CD4-positive, alpha-beta T cell (primary cell): ENCODE measurements around the gene SGTA. TPM values are rescaled to one million over a fixed set of nuclear protein-coding genes. Genes with fewer than 3 reads are reported as not detected.

Source experiments
- ATAC-seq: fragments of 200-7000 bp; cut with Tn5 transposase; one replicate; pipeline ENCODE4 v1.10.0; 2022; ENCODE audit warnings: mild to moderate bottlenecking; ENCODE audit not compliant: poor library complexity
- CTCF ChIA-PET: fragments of 350-600 bp; sonication (Branson Sonifier 250); formaldehyde crosslinking; loops from one replicate; lab custom pipeline; 2021; ENCODE audit warnings: antibody characterized with exemption, inconsistent platforms; lab: Charles Lee
- POLR2A ChIA-PET: fragments of 350-600 bp; sonication (Branson Sonifier 250); formaldehyde crosslinking; loops from one replicate; lab custom pipeline; 2021; ENCODE audit warnings: antibody characterized with exemption, inconsistent platforms; lab: Charles Lee
- DNase-seq, 14 experiments: peaks; one replicate each; pipeline ENCODE4 v3.0.0-alpha.2; 2013 to 2020; ENCODE audit warnings: mixed read lengths in 2 of 14
- H3K27ac ChIP-seq, 2 donors: one replicate each; pipeline versions ENCODE4 v1.5.1 to v1.7.0; 2013; ENCODE audit warnings: low read length in 2 of 2, low read depth in 1 of 2, mild to moderate bottlenecking in 1 of 2
- H3K27me3 ChIP-seq, 2 experiments: 1 replicate in 1 of 2; 2 replicates in 1 of 2; pipeline versions ENCODE4 v1.6.1 to v1.7.0; 2013; ENCODE audit warnings: low read length in 2 of 2, control low read depth in 1 of 2, mild to moderate bottlenecking in 1 of 2, moderate library complexity in 1 of 2; ENCODE audit not compliant: insufficient read depth in 2 of 2, control insufficient read depth in 1 of 2
- H3K36me3 ChIP-seq: one replicate; pipeline ENCODE4 v1.6.1; 2013; ENCODE audit warnings: low read length, control low read depth; ENCODE audit not compliant: insufficient read depth
- H3K4me1 ChIP-seq: one replicate; pipeline ENCODE4 v1.6.1; 2013; ENCODE audit warnings: low read length, control low read depth; ENCODE audit not compliant: insufficient read depth
- H3K4me3 ChIP-seq: one replicate; pipeline ENCODE4 v1.5.1; 2013; ENCODE audit warnings: mild to moderate bottlenecking, low read length, moderate library complexity
- H3K9me3 ChIP-seq, 2 experiments: 1 replicate in 1 of 2; 2 replicates in 1 of 2; pipeline versions ENCODE4 v1.6.1 to v1.7.0; 2013; ENCODE audit warnings: low read length in 2 of 2, mild to moderate bottlenecking in 2 of 2, control low read depth in 1 of 2, moderate library complexity in 1 of 2; ENCODE audit not compliant: control insufficient read depth in 1 of 2, insufficient read depth in 1 of 2
- H3K27ac Mint-ChIP-seq: one replicate; pipeline ENCODE4 v1.8.0; 2020; ENCODE audit warnings: mixed read lengths
- H3K27me3 Mint-ChIP-seq: one replicate; pipeline ENCODE4 v1.8.0; 2021; ENCODE audit warnings: mixed read lengths
- H3K36me3 Mint-ChIP-seq: one replicate; pipeline ENCODE4 v1.8.0; 2021; ENCODE audit warnings: low read depth, mixed read lengths
- H3K4me1 Mint-ChIP-seq: one replicate; pipeline ENCODE4 v1.8.0; 2021; ENCODE audit warnings: low read depth, mixed read lengths
- H3K4me3 Mint-ChIP-seq: one replicate; pipeline ENCODE4 v1.8.0; 2020; ENCODE audit warnings: mild to moderate bottlenecking, mixed read lengths
- H3K9me3 Mint-ChIP-seq: one replicate; pipeline ENCODE4 v1.8.0; 2020; ENCODE audit warnings: mixed read lengths
- intact Hi-C, 2 experiments: fragments of 100-400 bp; cut with DNase I in 1 of 2; cut with micrococcal nuclease in 1 of 2; formaldehyde crosslinking; loops; one replicate each; pipeline versions ENCODE4 v1.15.1 to v1.9.0; 2023 to 2025; cut with DNase I, micrococcal nuclease
- total RNA-seq, 174 experiments: library from RNA in 2 of 174; stranded (reverse) in 2 of 174; gene quantifications; one replicate each; pipeline ENCODE4 v1.2.3 and lab custom pipeline; 2021 to 2026
- TF ChIP-seq, protein P1 (sequence below): fragments of 200-600 bp; IDR thresholded peaks from one replicate; pipeline ENCODE4 v1.8.0; 2022; ENCODE audit warnings: antibody characterized with exemption, mild to moderate bottlenecking

The SGTA gene
- total RNA-seq, 2 experiments from 2014 or later: 28.3 to 29.7 TPM

- intact Hi-C loops: no loop called here
- POLR2A ChIA-PET: no interaction called here
- Mint-ChIP-seq H3K27ac (no peak overlapping the region), H3K36me3 (peaks cover 22% of the 10 kb centered on the region), H3K4me3 (no peak overlapping the region), H3K27me3 (no peaks in the 10 kb centered on the region), H3K9me3 (no peaks in the 10 kb centered on the region), H3K4me1 (no peaks in the 10 kb centered on the region)
- CTCF ChIA-PET: no interaction called here
- TF ChIP-seq, protein P1, sequence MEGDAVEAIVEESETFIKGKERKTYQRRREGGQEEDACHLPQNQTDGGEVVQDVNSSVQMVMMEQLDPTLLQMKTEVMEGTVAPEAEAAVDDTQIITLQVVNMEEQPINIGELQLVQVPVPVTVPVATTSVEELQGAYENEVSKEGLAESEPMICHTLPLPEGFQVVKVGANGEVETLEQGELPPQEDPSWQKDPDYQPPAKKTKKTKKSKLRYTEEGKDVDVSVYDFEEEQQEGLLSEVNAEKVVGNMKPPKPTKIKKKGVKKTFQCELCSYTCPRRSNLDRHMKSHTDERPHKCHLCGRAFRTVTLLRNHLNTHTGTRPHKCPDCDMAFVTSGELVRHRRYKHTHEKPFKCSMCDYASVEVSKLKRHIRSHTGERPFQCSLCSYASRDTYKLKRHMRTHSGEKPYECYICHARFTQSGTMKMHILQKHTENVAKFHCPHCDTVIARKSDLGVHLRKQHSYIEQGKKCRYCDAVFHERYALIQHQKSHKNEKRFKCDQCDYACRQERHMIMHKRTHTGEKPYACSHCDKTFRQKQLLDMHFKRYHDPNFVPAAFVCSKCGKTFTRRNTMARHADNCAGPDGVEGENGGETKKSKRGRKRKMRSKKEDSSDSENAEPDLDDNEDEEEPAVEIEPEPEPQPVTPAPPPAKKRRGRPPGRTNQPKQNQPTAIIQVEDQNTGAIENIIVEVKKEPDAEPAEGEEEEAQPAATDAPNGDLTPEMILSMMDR: no peak
- no peaks in the 10 kb centered on the region for H3K4me1 ChIP-seq
- ATAC-seq (no peak), DNase-seq (peak in 1 of 14 experiments; percentile 11)
- H3K27ac ChIP-seq: no peak overlapping the region
- H3K4me3 ChIP-seq: no peak overlapping the region
- no peaks in the 10 kb centered on the region for H3K27me3 ChIP-seq
- H3K9me3 ChIP-seq: no peaks in the 10 kb centered on the region
- peaks cover 33% of the 10 kb centered on the region for H3K36me3 ChIP-seq
These were observed 26.5 kb upstream of the SGTA start for GRCh38 chr19:2809387-2810140.

DNA sequence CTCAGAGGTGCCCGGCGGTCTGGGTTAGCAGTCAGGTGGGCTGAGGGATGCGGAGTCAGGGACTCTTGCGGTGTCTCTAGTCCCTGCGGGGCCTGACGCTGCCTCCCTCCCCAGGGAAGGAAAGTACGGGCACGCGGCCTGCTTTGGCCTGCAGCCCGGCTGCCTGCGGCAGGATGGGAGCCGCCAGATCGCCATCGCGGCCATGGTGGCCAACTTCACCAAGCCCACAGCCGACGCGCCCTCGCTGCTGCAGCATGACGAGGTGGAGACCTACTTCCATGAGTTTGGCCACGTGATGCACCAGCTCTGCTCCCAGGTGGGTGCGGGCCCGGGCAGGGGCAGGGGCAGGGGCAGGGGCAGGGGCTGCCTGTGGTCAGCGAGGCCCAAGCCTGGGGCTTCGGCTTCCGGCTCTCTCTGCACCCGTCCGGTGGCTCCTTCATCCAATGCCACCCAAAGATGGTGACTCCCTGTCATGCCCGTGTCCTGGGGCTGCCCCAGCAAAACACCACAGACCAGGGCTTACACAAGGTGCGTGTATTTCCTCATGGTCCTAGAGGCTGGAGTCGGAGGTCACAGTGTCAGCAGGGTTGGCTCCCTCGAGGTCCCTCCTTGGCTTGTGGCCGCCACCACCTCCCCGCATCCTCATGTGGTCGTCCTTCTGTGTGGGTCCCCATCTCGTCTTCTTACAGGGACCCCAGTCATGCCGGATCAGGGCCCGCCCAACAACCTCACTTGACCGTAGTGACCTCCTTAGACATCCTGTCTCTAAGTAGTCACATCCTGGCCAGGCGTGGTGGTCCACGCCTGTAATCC is 25.3 kb upstream of the SGTA start:
- Histone ChIP-seq H3K4me1 (no peaks in the 10 kb centered on the region), H3K9me3 (no peaks in the 10 kb centered on the region), H3K4me3 (no peak overlapping the region), H3K27me3 (no peaks in the 10 kb centered on the region), H3K27ac (no peak overlapping the region), H3K36me3 (peaks cover 33% of the 10 kb centered on the region)
- intact Hi-C loops: no loop called here
- TF ChIP-seq, protein P1: no peak
- no peaks in the 10 kb centered on the region for H3K4me1 Mint-ChIP-seq
- no peaks in the 10 kb centered on the region for H3K9me3 Mint-ChIP-seq
- H3K27me3 Mint-ChIP-seq: no peaks in the 10 kb centered on the region
- ChIA-PET POLR2A (no interaction called here), CTCF (no interaction called here)
- ATAC-seq (no peak), DNase-seq (no peak)
- H3K27ac Mint-ChIP-seq: no peak overlapping the region
- H3K36me3 Mint-ChIP-seq: peaks cover 28% of the 10 kb centered on the region
- no peak overlapping the region for H3K4me3 Mint-ChIP-seq

DNA sequence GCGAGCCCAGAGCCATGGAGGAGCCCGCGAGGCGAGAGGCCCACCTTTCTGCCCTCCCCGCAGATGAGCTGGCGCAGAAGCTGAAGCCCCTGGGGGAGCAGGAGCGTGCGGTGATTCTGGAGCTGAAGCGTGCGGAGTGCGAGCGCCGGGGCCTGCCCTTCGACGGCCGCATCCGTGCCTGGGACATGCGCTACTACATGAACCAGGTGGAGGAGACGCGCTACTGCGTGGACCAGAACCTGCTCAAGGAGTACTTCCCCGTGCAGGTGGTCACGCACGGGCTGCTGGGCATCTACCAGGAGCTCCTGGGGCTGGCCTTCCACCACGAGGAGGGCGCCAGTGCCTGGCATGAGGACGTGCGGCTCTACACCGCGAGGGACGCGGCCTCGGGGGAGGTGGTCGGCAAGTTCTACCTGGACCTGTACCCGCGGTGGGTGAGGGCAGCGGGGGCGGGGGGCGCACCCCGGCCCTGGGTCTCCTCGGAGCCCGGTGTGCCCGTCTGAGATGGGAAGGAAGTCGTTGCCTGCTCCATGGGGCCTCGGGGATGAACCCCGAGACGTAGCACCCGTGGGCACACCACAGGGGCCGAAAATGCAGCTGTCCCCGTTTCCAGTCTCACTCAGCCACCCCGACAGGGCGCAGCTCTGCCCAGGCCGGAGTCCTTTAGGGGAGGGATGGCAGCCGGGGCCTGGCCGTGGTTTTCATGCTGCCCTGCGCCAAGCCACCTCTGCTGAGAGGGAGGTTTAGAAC is 24.5 kb upstream of the SGTA start:
- H3K4me1 ChIP-seq: no peaks in the 10 kb centered on the region
- H3K27ac Mint-ChIP-seq: no peak overlapping the region
- no peak overlapping the region for H3K4me3 Mint-ChIP-seq
- H3K36me3 Mint-ChIP-seq: peaks cover 33% of the 10 kb centered on the region
- no peaks in the 10 kb centered on the region for H3K27me3 Mint-ChIP-seq
- H3K36me3 ChIP-seq: peaks cover 33% of the 10 kb centered on the region
- intact Hi-C loops: no loop called here
- no peak overlapping the region for H3K4me3 ChIP-seq
- no peak for DNase-seq
- H3K27me3 ChIP-seq: no peaks in the 10 kb centered on the region
- CTCF ChIA-PET: no interaction called here
- POLR2A ChIA-PET: no interaction called here
- ATAC-seq: no peak
- TF ChIP-seq, protein P1: no peak
- no peak overlapping the region for H3K27ac ChIP-seq
- H3K4me1 Mint-ChIP-seq: no peaks in the 10 kb centered on the region
- no peaks in the 10 kb centered on the region for H3K9me3 ChIP-seq
- H3K9me3 Mint-ChIP-seq: no peaks in the 10 kb centered on the region
